ENCODE measurements around the gene DESI2. TPM values are rescaled to one million over a fixed set of nuclear protein-coding genes. Genes with fewer than 3 reads are reported as not detected.

DESI2 gene
- 10 to 100 TPM; 34.5 to 36.1 TPM for total RNA-seq

DNA sequence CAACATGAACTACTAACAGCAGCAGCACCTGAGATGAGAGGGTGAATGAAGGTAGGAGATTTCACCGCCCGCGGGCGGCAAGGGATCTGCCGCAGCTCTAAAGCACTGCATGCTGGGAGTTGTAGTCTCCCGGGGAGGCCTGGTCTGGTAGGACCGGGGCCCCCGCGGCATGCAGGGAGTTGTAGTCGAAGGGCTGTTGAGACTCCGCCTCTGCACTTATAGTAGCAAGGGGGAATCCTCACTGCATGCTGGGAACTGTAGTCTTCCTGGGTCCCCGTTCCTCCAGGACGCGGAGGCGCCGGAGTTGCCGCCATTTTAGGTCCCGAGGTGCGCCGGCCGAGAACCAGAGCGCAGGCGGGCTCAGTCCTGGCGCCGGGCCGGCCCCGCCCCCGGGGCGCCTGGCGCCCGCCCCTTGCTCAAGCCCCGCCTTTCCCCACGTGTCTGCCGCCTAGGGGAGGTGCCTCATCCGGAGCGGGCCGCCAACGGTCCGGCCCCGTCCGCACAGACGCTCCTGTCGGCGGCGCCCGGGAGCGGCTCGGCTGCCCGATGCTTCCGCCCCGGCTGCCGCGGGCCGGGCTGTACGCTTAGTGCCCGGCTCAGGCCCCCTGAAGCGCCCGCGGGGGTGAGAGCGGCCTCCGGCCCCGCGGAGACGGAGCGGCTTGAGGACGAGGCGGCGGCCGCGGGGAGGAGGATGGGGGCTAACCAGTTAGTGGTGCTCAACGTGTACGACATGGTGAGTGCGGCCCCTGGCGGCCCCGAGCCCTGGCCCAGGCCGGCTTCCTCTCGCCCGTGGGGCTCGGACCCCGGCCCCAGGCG is at the start of gene DESI2:
Gene DESI2 (plus strand): TSS at position 504 of the 816 bp plus-strand sequence. CDS start 188 bp downstream, at position 692.
- CTCF ChIA-PET: interaction anchor here (0.9 to 2.3 kb wide), 4 partner anchors 13 to 144 kb away, joined by 3 to 8 read pairs (median 5); no protein-coding TSS in a partner anchor
- POLR2A ChIA-PET: interaction anchor here (0.8 kb wide), 1 partner anchor 202 kb away, joined by 3 read pairs; no protein-coding TSS in a partner anchor

DNA sequence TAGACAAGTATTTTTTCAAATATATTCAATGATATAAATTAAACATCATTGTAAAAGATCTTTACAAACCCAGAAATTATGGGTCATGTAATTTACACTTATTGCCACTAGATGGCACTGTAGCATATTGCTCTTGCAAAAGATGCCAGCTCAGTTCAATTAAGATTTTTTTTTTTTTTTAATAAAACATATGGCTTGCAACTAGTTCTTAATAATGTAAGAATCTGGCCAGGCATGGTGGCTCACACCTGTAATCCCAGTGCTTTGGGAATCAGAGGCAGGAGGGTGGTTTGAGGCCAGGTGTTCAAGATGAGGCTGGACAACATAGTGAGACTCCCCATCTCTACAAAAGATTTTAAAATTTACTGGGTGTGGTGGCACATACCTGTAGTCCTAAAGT is 49.4 kb upstream of the DESI2 start:
- POLR2A ChIA-PET: no interaction called here
- CTCF ChIA-PET: interaction anchor here (0.6 to 4.3 kb wide), 9 partner anchors 47 to 313 kb away, joined by 3 to 37 read pairs (median 4); partner anchors contain the start of gene DESI2

DNA sequence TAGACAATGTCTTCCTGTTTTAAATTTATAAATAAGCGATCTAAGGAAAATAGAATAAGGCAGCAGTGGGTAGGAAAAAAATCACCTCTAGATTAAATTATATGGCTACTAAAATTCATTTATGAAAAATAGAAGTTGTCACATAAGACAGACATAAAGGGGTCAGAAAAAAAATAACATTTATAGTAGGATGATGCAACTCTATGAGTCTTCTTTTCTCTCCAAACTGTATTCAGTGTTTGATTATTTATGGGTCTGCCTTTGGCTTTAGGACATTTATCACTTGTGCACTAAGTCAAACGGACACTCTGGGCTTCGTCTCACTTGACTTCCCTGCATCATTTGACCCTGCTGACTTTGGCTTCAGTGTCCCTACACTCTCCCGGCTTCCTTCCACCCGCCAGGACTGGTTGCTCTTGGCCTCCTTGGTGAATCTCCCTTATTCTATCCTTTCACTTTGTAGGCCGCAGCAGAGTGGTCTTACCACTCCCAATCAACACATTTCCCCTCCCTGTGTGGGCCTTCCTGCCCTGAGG is 47.0 kb upstream of the DESI2 start:
- CTCF ChIA-PET: interaction anchor here (1.3 to 4.3 kb wide), 2 partner anchors 20 to 192 kb away, joined by 4 to 37 read pairs; no protein-coding TSS in a partner anchor
- POLR2A ChIA-PET: no interaction called here

DNA sequence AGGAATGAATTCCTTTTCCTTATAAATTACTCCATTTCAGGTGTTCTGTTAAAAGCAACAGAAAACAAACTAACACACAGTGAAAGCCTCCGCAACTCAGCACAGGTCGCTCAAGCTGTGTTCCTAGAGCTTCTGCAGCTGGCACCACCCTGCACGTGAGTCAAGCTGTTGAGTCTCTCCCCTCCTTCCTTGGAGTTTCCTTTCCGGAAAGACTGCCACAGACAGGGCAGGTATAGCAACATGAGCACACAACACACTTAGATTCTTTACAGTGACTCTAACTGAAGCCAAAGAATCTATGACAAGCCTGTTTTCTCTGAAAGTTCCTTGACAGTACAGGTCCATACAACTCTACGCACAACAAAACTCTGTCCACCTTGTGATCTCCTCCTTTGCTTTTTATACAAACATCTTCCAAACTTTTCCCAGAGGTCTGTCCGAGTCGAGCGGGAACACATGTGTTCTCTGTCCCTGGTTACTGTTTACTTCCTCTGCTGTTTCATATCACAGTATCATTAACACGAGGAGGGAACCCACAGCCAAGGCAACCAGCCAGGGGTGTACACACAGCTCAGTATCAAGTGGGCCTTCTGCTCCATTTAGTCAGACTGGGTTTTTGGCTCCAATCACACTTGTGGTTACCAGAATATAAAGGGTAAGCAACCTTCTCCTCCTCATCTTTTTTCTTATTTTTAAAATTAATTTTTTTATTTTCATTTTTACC is 38.7 kb upstream of the DESI2 start:
- POLR2A ChIA-PET: no interaction called here
- CTCF ChIA-PET: interaction anchor here (0.7 kb wide), 1 partner anchor 273 kb away, joined by 3 read pairs; no protein-coding TSS in a partner anchor

DNA sequence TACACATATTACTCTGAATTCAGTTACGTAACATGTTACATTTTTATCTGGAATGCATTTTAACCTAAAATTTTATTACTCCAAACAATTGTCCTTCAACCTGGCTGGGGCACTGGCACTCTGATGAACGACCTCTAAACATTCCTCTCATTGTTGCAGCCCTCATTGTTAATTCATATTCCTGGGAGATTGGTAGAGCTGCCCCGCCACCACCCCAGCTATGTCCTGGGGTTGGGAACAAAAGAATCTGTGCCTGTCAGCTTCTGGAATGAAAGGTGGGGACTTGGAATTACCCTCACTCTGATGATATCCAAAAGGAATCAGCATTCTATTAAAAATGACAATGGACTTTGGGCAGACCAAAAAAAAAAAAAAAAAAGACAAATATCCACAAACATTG is 38.0 kb upstream of the DESI2 start:
- POLR2A ChIA-PET: no interaction called here
- CTCF ChIA-PET: interaction anchor here (0.7 kb wide), 2 partner anchors 273 to 372 kb away, joined by 3 read pairs; no protein-coding TSS in a partner anchor

DNA sequence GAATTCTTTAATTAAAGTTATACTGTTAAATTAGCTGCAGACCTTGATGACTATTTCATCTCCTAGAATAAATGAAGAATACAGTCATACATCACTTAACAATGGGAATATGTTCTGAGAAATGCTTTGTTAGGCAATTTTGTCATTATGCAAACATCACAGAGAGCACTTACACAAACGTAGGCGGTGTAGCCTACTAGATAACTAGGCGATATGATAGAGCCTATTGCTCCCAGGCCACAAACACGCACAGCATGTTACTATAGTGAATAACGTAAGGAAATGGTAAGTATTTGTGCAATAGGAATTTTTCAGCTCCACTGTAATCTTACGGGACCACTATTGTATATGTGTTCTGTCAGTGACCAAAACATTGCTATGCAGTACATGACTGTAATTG is 37.6 kb upstream of the DESI2 start:
- CTCF ChIA-PET: interaction anchor here (0.7 kb wide), 2 partner anchors 274 to 372 kb away, joined by 3 read pairs; no protein-coding TSS in a partner anchor
- POLR2A ChIA-PET: no interaction called here

DNA sequence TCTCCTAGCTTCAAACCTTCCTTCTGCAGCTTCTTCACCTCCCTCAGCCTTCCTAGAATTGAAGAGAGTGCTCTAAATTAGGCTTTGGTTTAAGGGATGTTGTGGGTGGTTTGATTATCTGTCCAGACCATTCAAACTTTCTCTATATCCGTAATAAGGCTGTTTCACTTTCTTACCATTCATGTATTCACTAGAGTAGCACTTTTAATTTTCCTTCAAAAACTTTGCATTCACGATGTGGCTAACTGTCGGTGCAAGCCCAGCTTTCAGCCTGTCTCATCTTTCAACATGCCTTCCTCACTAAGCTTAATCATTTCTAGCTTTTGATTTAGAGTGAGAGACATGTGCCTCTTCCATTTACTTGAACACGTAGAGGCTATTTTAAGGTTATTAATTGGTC is 26.2 kb upstream of the DESI2 start:
- CTCF ChIA-PET: interaction anchor here (0.6 to 1.2 kb wide), 2 partner anchors 22 to 754 kb away, joined by 3 to 4 read pairs; no protein-coding TSS in a partner anchor

DNA sequence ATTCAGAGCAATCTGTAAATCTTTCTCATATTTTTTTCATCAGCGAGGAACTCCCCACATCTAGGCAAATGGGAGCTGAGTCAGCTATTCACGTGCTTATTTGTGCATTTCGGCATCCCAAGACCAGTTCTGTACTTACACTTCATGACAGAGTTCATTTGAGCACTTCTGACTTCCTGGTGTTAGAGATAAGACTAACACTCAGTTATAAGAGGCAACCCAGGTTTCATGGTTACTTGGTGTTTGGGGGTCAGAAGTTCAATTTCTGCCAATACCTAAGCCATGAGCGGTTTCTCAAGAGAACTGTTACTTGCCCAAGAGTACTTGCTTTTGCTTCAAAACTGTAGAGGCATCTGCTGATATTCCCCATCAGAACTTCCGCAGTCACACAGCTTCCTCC is 24.1 kb upstream of the DESI2 start:
- POLR2A ChIA-PET: no interaction called here
- CTCF ChIA-PET: interaction anchor here (0.6 kb wide), 1 partner anchor 329 kb away, joined by 3 read pairs; no protein-coding TSS in a partner anchor

More for the DNA sequence above, 26.2 kb upstream of the DESI2 start:
- POLR2A ChIA-PET: interaction anchor here (0.6 kb wide), 1 partner anchor 210 kb away, joined by 4 read pairs; no protein-coding TSS in a partner anchor

DNA sequence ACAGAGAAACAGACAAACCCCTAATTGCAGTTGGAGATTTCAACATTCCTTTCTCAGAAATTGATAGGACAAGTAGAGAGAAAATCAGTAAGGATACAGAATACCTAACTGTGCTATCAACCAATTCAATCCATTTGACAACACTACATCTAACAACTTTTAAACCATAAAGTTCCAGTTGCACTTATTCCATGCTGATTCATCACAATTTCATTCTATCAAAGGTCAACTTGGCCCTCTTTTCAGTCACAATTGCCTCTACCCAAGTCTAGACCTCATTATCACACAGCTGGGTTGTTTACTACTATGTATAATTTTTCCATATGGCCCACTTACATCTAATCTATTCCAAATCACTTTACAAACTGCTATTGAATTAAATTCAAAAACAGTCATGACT is 19.8 kb upstream of the DESI2 start:
- POLR2A ChIA-PET: no interaction called here
- CTCF ChIA-PET: no interaction called here

DNA sequence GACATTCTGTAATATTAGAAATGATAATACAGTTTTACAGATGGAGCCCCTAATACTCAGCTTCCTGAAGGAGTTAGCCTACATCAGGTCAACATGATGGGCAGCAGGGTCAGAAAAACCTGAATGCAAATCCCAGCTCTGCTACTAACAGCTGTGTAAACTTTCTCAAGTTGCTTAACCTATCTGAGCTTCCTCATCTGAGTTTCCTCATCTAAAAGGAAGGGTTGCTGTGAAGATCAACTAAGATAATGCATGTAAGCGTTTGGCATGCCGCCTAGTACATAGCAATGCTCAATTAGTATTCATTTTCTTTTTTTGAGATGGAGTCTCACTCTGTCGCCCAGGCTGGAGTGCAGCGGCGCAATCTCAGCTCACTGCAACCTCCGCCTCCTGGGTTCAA is 18.4 kb upstream of the DESI2 start:
- CTCF ChIA-PET: interaction anchor here (0.6 kb wide), 1 partner anchor 161 kb away, joined by 3 read pairs; no protein-coding TSS in a partner anchor
- POLR2A ChIA-PET: no interaction called here

DNA sequence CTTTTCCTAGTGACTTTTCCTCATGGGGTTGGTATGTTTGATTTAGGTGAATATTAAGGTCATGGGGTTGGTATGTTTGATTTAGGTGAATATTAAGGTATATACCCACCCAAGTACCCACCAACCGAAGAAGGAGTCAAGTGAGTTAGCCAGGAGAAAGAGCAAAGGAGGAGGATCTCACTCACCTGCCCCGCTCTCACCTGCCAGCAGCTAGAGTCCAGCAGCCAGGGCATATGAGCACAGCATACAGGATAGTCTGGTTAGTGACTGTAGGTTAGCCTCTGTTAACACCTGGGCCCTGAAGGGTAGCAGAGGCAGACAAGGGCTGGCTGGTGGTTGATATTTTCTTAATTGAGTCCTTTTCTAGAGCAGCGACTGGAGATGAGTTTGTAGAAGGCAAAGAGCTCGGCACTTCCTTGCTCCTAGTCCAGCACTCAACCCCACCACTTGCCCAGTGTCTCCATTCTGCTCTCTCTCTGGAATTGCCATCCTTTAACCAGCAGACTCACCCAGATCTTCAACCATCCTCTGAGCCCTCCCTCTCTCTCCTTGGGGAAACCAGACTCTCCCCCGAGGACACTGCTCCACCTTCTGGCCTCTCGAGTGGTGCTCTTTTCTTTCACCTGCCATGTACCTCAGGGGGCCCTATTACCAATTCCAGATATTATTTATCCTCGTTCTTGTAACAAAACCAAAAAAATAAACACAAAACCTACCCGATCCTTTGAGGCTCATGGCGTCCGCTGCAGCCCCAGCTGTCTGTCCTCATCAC is 16.3 kb upstream of the DESI2 start:
- CTCF ChIA-PET: no interaction called here
- POLR2A ChIA-PET: no interaction called here

DNA sequence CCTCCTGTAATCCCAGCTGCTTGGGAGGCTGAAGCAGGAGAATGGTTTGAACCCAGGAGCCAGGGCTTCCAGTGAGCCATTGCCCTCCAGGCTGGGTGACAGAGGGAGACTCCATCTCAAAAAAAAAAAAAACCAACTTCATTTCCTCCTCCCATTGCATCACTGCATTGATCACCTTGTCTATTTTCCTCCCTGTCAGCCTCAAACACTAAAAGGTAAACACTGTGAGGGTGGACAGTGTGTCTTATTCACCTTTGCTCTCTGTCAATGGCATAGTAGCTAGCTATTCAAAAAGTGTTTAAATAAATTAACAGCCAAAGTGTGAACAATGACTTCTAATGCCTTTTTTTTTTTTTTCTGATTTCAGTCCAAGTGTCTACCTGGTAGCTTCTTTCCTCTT is 13.4 kb upstream of the DESI2 start:
- CTCF ChIA-PET: interaction anchor here (0.6 to 1.1 kb wide), 2 partner anchors 13 to 247 kb away, joined by 3 to 4 read pairs; no protein-coding TSS in a partner anchor
- POLR2A ChIA-PET: no interaction called here

DNA sequence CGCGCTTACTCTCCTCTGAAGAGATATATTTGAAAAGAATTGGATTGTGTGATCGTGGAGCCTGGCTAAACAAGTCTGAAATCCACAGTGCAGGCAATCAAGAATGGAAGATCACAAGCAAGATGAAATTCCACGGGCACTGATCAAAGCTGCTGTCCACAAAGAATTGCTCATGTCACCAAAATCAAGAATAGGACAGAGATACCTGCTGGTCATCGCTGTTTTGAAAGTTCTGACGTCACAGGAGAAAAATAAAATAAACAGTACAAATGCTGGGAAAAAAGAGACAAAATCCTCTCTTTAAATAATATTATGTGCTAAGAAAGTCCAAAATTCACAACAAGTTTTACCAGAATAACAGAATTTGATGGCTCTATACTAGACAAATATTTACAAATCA is 12.0 kb upstream of the DESI2 start:
- ChIA-PET POLR2A (no interaction called here), CTCF (no interaction called here)

DNA sequence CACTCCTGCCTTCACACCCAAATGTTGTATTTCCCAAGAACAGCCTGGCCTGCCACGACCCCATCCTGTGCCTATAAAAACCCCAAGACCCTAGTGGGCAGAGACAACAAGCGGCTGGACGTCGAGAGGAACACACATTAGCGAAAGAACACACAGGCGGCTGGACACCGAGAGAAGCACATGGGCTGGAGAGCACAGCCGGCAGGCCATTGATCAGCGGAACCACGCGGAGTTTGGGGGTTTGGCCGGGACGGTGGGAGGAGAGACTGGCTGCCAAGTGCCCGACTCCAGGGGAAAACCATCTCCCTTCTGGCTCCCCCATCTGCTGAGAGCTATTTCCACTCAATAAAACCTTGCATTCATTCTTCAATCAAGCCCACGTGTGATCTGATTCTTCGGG is 10.4 kb upstream of the DESI2 start:
- POLR2A ChIA-PET: no interaction called here
- CTCF ChIA-PET: no interaction called here

DNA sequence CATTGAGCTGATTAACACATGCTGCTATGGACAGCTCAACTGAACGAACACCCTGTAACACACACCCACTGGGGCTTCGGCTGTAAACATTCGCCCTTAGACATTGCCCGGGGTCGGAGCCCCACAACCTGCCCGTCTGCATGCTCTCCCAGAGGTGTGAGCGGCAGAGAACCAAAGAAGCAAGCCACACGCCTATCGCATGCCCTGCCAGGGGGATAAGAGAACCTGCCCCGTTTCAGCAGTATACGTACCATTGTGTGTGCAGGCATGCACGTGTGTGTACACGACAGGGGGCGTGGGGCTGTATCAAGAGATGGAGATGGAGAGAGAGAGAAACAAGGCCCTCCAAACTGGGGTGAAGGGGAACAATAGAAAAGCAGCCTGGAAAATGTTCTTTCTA is 9.9 kb upstream of the DESI2 start:
- ChIA-PET POLR2A (no interaction called here), CTCF (no interaction called here)

DNA sequence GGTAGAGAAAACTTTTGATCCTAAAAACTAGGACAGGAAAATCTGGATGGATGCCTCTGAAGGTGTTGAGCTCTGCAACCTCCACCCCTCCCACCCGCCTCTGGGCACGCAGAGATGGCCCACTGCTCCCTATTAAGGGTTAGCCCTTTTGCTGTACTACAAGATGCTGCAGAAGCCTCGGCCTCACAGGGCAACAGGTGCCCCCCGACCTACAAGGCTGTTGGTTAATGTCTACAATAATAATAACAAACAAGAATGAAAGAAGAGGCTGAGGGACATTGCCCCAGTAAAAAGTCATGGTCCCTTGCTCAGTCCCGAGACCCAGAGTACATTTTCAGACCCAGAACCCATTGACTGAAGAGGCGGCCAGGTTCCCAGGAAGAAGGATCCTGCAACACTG is 7.5 kb upstream of the DESI2 start:
- POLR2A ChIA-PET: interaction anchor here (0.6 kb wide), 1 partner anchor 188 kb away, joined by 3 read pairs; no protein-coding TSS in a partner anchor
- CTCF ChIA-PET: no interaction called here

DNA sequence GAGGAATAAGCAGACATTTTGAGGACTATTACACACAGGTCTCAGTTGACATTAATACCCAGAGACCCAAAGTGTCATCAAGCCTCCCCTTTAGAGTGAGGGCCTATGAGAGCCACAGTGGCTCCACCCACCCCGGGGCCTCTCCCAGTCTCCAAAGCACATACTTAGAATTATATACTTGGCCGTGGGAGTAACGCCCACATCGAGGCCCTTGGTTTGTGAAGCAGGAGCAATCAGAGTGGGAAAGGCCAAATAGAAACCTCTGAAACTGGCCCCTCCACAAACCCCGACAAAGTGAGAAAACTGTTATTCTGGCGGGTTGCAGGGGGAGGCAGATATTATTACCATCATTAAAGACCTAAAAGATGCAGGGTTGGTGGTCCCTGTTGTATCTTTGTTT is 7.0 kb upstream of the DESI2 start:
- ChIA-PET CTCF (no interaction called here), POLR2A (no interaction called here)

DNA sequence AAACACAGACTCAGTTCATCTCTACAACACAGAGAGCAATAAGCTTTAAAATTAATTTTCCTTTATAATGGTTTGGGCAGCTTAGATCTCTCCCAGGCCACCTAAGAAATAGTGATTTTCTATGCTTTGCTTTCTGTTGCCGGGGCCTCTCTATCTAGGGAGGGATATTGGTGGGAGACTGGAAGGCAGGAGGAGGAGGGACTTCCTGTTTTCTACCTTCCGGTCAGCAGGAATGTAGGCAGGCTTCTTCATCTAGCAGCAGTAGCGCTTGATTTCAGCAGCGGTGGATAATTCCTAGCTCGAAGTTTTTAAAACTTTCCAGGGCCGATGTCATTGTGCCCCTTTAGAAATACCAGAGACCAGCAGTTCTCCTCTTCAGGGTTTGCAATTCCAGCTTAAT is 5.1 kb upstream of the DESI2 start:
- POLR2A ChIA-PET: no interaction called here

DNA sequence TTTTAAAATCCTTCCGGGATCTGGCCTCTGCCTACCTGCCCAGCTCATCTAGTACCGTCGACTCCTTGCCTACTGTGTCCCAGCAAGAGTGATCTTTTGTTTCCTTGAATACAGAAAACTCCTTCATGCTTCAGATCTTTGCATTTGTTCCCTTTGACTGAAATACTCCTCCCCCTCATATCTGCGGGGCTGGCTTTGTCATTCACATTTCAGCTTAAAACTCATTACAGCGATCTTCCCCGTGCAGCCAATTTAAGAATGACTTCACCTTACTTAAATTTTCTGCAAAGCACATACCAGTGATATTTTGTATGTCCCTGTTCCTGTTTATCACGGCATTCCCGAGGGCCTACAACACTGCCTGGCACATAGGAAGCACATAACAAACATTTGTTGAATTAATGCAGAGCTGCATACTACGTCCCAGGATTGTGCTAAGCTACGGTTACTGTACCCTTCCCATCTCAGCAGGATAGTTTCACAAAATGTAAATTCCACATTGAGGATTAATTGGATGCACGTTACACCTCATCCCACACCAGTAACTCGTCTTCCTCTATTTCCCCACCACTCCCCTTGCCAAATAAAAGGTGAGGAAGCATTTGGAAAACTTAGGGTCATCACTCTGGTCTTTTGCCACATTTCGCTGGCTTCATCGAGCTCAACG is 837 bp upstream of the DESI2 start:
- POLR2A ChIA-PET: interaction anchor here (0.8 kb wide), 1 partner anchor 201 kb away, joined by 3 read pairs; no protein-coding TSS in a partner anchor
- CTCF ChIA-PET: interaction anchor here (0.9 to 2.3 kb wide), 3 partner anchors 12 to 145 kb away, joined by 4 to 8 read pairs (median 6); no protein-coding TSS in a partner anchor

More for the DNA sequence above, 5.1 kb upstream of the DESI2 start:
- CTCF ChIA-PET: no interaction called here

Measured in activated CD8-positive, alpha-beta memory T cell treated with anti-CD3 and anti-CD28 coated beads for 36 hours (primary cell).